Panc1 (cell line): ENCODE data around the gene TIGD3. TPM values are rescaled to one million over a fixed set of nuclear protein-coding genes. Genes with fewer than 3 reads are reported as not detected.

ENCODE experiments used
- ATAC-seq: fragments of 200-7000 bp; cut with Tn5 transposase; 2 replicates; pipeline ENCODE4 v1.9.1; 2020; ENCODE audit warnings: mild to moderate bottlenecking, moderate library complexity
- BruUV-seq: library from RNA; stranded (reverse); fragments of 400-500 nt; replicated peaks from 2 replicates; lab custom pipeline; 2021; lab: Mats Ljungman, UMichigan
- CTCF ChIA-PET: fragments of 300-600 bp; sonication (Branson Sonifier 250); formaldehyde crosslinking; loops from one replicate; lab custom pipeline; 2022; ENCODE audit warnings: antibody characterized with exemption; lab: Charles Lee
- POLR2A ChIA-PET: fragments of 300-600 bp; sonication (Branson Sonifier 250); formaldehyde crosslinking; loops from one replicate; lab custom pipeline; 2022; ENCODE audit warnings: antibody characterized with exemption; lab: Charles Lee
- DNase-seq: peaks from one replicate; pipeline ENCODE4 v3.0.0-alpha.2; 2010; ENCODE audit warnings: low read depth, low spot score
- H3K27ac ChIP-seq: 2 replicates; pipeline ENCODE4 v1.5.1; 2011; ENCODE audit warnings: mild to moderate bottlenecking, low read length, inconsistent platforms
- H3K27me3 ChIP-seq: fragments of 200-500 bp; sonication (Bioruptor generic); 2 replicates; pipeline ENCODE4 v1.6.0; 2014; ENCODE audit warnings: low read length, inconsistent platforms; ENCODE audit not compliant: control insufficient read depth, insufficient read depth
- H3K36me3 ChIP-seq: fragments of 200-500 bp; sonication (Bioruptor generic); 2 replicates; pipeline ENCODE4 v1.5.1; 2014; ENCODE audit warnings: inconsistent platforms, mild to moderate bottlenecking, low read length, moderate library complexity; ENCODE audit not compliant: control insufficient read depth, insufficient read depth
- H3K4me1 ChIP-seq: 2 replicates; pipeline ENCODE4 v1.5.1; 2011; ENCODE audit warnings: inconsistent platforms, mild to moderate bottlenecking, low read length, moderate library complexity; ENCODE audit not compliant: control insufficient read depth, insufficient read depth
- H3K4me3 ChIP-seq, 2 experiments: 2 replicates each; pipeline ENCODE4 v1.5.1; 2011 to 2012; ENCODE audit warnings: low read depth in 2 of 2, low read length in 2 of 2, mild to moderate bottlenecking in 2 of 2, inconsistent platforms in 1 of 2, moderate library complexity in 1 of 2
- H3K9me3 ChIP-seq: fragments of 200-500 bp; sonication (Bioruptor generic); 2 replicates; pipeline ENCODE4 v1.5.1; 2014; ENCODE audit warnings: low read depth, mild to moderate bottlenecking, inconsistent platforms, low read length, moderate library complexity; ENCODE audit not compliant: control insufficient read depth, insufficient read depth
- POLR2AphosphoS5 ChIP-seq: IDR thresholded peaks from 2 replicates; pipeline ENCODE4 v1.6.1; 2012; ENCODE audit warnings: mild to moderate bottlenecking, low read depth, low read length, moderate library complexity
- SIN3A ChIP-seq: IDR thresholded peaks from 2 replicates; pipeline ENCODE4 v1.6.1; 2012; ENCODE audit warnings: low read depth, mild to moderate bottlenecking, low read length, moderate library complexity, borderline replicate concordance; ENCODE audit not compliant: insufficient read depth
- TCF7L2 ChIP-seq: IDR thresholded peaks from 2 replicates; pipeline ENCODE4 v1.6.1; 2011; ENCODE audit warnings: mild to moderate bottlenecking, low read depth, low read length, inconsistent platforms
- in situ Hi-C: cut with HindIII; loops from 2 replicates; pipeline ENCODE4 v1.10.0; 2016; ENCODE audit warnings: low sequenced_read_pairs, low pct_unique_long_range_greater_than_20kb
- intact Hi-C: fragments of 100-400 bp; cut with micrococcal nuclease; formaldehyde crosslinking; loops from one replicate; pipeline ENCODE4 v1.10.0; 2022; ENCODE audit not compliant: unreplicated experiment
- total RNA-seq: library from RNA; stranded (reverse); gene quantifications from one replicate; pipeline ENCODE4 v1.2.1, GENCODE V29; 2021; ENCODE audit not compliant: unreplicated experiment
- TF ChIP-seq, protein P1 (sequence below), 2 experiments: IDR thresholded peaks; 2 replicates each; pipeline ENCODE4 v1.6.1; 2011 to 2012; ENCODE audit warnings: low read depth in 2 of 2, control low read depth in 1 of 2, low read length in 1 of 2, mild to moderate bottlenecking in 1 of 2, moderate library complexity in 1 of 2; ENCODE audit not compliant: insufficient read depth in 1 of 2
- TF ChIP-seq, protein P2 (sequence below): fragments of 450-650 bp; IDR thresholded peaks from 2 replicates; pipeline ENCODE4 v1.5.1; 2017; ENCODE audit warnings: mild to moderate bottlenecking

Gene TIGD3
- total RNA-seq, 1 experiment from 2014 or later: 2.4 TPM

DNA sequence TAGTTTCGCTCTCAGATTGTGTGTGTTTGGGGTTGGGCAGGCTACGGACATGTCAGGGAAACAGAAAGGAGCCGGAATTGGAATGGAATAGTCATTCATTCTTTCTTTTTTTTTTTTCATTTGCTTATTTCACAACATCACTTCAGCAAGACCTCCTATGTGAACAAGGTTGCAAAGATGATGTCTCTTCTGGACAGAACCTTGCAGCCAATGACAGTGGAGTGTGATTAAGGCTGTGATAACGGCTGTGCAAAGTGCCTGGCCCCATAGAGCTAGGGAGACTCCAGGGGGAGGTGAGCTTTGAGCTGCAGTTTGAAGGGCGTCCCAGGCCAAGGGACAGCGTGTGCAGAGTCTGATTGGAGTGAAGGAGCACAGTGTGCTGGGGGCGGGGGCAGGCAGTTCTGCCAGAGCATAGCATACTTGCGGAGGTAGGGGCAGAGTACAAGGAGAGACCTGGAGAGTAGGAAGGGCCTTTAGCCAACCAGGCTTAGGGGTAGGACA, 3.4 kb downstream of the TIGD3 start:
- BruUV-seq: no TSS peak
- ChIA-PET CTCF (no interaction called here), POLR2A (interaction anchor here (0.5 kb wide), 1 partner anchor 151 kb away, joined by 7 read pairs; no protein-coding TSS in a partner anchor)
- intact Hi-C loops (no loop called here), in situ Hi-C loops (no loop called here)
- TF ChIP-seq, protein P1, sequence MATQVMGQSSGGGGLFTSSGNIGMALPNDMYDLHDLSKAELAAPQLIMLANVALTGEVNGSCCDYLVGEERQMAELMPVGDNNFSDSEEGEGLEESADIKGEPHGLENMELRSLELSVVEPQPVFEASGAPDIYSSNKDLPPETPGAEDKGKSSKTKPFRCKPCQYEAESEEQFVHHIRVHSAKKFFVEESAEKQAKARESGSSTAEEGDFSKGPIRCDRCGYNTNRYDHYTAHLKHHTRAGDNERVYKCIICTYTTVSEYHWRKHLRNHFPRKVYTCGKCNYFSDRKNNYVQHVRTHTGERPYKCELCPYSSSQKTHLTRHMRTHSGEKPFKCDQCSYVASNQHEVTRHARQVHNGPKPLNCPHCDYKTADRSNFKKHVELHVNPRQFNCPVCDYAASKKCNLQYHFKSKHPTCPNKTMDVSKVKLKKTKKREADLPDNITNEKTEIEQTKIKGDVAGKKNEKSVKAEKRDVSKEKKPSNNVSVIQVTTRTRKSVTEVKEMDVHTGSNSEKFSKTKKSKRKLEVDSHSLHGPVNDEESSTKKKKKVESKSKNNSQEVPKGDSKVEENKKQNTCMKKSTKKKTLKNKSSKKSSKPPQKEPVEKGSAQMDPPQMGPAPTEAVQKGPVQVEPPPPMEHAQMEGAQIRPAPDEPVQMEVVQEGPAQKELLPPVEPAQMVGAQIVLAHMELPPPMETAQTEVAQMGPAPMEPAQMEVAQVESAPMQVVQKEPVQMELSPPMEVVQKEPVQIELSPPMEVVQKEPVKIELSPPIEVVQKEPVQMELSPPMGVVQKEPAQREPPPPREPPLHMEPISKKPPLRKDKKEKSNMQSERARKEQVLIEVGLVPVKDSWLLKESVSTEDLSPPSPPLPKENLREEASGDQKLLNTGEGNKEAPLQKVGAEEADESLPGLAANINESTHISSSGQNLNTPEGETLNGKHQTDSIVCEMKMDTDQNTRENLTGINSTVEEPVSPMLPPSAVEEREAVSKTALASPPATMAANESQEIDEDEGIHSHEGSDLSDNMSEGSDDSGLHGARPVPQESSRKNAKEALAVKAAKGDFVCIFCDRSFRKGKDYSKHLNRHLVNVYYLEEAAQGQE (IDR thresholded peaks at IDR 0.05; ENCODE audit: insufficient read depth in 1 of 2, low read depth in 2 of 2, low read length in 1 of 2): no peak
- TF ChIP-seq SIN3A: no peak
- no peak for TF ChIP-seq POLR2AphosphoS5
- Histone ChIP-seq H3K9me3 (no peaks in the 10 kb centered on the region), H3K4me3 (no peak overlapping the region), H3K27me3 (no peaks in the 10 kb centered on the region), H3K27ac (no peak overlapping the region), H3K4me1 (peaks cover 5% of the 10 kb centered on the region; the same call in 1 of the 2 replicates), H3K36me3 (peaks cover 2% of the 10 kb centered on the region; the same call in 1 of the 2 replicates)
- DNase-seq (no peak), ATAC-seq (no peak)

DNA sequence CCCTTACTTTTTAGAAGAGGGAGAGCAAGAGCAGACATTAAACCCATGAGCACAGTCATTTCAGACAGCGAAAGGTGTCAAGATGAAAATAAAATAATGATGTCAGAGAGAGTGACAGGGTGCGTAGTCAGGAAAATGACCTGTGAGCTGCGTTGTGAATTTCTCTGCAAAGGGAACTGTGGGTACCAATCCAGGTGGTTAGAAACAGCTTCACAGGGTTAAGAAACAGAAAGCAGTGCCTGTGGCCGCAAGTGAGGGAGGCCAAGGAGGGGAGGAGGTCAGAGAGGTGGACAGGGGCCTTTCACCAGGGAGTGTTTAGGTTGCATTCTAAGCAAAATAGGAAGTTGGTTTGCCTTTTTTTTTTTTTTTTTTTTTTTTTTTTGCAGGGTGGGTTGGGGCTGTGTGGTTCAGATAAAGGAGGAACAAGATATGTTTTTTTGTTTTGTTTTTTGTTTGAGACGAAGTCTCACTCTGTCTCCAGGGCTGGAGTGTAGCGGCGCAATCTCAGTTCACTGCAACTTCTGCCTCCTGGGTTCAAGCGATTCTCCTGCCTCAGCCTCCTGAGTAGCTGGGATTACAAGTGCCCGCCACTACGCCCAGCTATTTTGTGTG, 7.9 kb downstream of the TIGD3 start:
- intact Hi-C loops (no loop called here), in situ Hi-C loops (no loop called here)
- Histone ChIP-seq H3K9me3 (no peaks in the 10 kb centered on the region), H3K4me3 (no peak overlapping the region), H3K27me3 (no peaks in the 10 kb centered on the region), H3K36me3 (no peaks in the 10 kb centered on the region), H3K4me1 (peaks cover 7% of the 10 kb centered on the region), H3K27ac (no peak overlapping the region)
- ATAC-seq: no peak
- POLR2A ChIA-PET: interaction anchor here (0.6 kb wide), 1 partner anchor 131 kb away, joined by 3 read pairs; no protein-coding TSS in a partner anchor
- CTCF ChIA-PET: no interaction called here
- no peak for TF ChIP-seq SIN3A
- TF ChIP-seq, protein P1 (IDR thresholded peaks at IDR 0.05; ENCODE audit: insufficient read depth in 1 of 2, low read depth in 2 of 2, low read length in 1 of 2): no peak
- no peak for TF ChIP-seq POLR2AphosphoS5
- TF ChIP-seq, protein P2, sequence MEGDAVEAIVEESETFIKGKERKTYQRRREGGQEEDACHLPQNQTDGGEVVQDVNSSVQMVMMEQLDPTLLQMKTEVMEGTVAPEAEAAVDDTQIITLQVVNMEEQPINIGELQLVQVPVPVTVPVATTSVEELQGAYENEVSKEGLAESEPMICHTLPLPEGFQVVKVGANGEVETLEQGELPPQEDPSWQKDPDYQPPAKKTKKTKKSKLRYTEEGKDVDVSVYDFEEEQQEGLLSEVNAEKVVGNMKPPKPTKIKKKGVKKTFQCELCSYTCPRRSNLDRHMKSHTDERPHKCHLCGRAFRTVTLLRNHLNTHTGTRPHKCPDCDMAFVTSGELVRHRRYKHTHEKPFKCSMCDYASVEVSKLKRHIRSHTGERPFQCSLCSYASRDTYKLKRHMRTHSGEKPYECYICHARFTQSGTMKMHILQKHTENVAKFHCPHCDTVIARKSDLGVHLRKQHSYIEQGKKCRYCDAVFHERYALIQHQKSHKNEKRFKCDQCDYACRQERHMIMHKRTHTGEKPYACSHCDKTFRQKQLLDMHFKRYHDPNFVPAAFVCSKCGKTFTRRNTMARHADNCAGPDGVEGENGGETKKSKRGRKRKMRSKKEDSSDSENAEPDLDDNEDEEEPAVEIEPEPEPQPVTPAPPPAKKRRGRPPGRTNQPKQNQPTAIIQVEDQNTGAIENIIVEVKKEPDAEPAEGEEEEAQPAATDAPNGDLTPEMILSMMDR: no peak
- TF ChIP-seq TCF7L2: no peak
- no TSS peak for BruUV-seq
- no peak for DNase-seq
